ENCODE results near the gene D2HGDH. TPM values are rescaled to one million over a fixed set of nuclear protein-coding genes. Genes with fewer than 3 reads are reported as not detected.

The D2HGDH gene
- total RNA-seq, 1 experiment from 2014 or later, result 10.0 TPM

- no peak overlapping the region for H3K14ac ChIP-seq (ENCODE audit: insufficient read depth, low read length)
- H3K56ac ChIP-seq (ENCODE audit: insufficient read length, low read depth, low read length), result no peak overlapping the region
- H4K20me1 ChIP-seq (ENCODE audit: control insufficient read depth, insufficient read depth, insufficient read length), result no peaks in the 10 kb centered on the region
- no peak overlapping the region for H3K23ac ChIP-seq (ENCODE audit: insufficient read length, low read depth, low read length)
- no peak overlapping the region for H3T11ph ChIP-seq (ENCODE audit: low read length)
- DNase-seq, result no peak
- H2AFZ ChIP-seq (ENCODE audit: low read length), result no peak overlapping the region
- Mint-ChIP-seq H3K4me1 (no peaks in the 10 kb centered on the region), H3K4me3 (no peak overlapping the region), H3K27ac (no peak overlapping the region), H3K36me3 (ENCODE audit: insufficient read depth in 1 of 3, low read depth in 3 of 3) (peaks cover 57 to 81% (median 81%) of the 10 kb centered on the region in 3 experiments), H3K9me3 (peaks cover 20 to 26% of the 10 kb centered on the region in 2 experiments), H3K27me3 (ENCODE audit: low read depth) (no peaks in the 10 kb centered on the region)
- H3K4ac ChIP-seq (ENCODE audit: low read depth, low read length), result no peak overlapping the region
- H2BK20ac ChIP-seq (ENCODE audit: low read depth, low read length, poor library complexity, severe bottlenecking), result no peak overlapping the region
- H3K9me3 ChIP-seq (ENCODE audit: control insufficient read depth, low read depth, low read length), result peaks cover 9% of the 10 kb centered on the region
- H3K27ac ChIP-seq (ENCODE audit: insufficient read length, low read depth, low read length), result no peak overlapping the region
- H2AK5ac ChIP-seq (ENCODE audit: insufficient read length, low read length), result no peak overlapping the region
- H2BK5ac ChIP-seq (ENCODE audit: insufficient read length, low read length), result no peak overlapping the region
- H4K8ac ChIP-seq (replicated peaks; ENCODE audit: insufficient read length, low read depth, low read length), result no peak overlapping the region
- no peaks in the 10 kb centered on the region for H3K27me3 ChIP-seq (ENCODE audit: insufficient read depth, low read length)
- H4K5ac ChIP-seq (ENCODE audit: insufficient read length, low read depth, low read length), result no peak overlapping the region
- H4K91ac ChIP-seq (ENCODE audit: insufficient read length, low read depth, low read length), result no peak overlapping the region
- H3K9ac ChIP-seq (ENCODE audit: extremely low read depth, insufficient read length, low read length), result no peak overlapping the region
- no peaks in the 10 kb centered on the region for H3K79me1 ChIP-seq (ENCODE audit: insufficient read depth, low read depth, low read length, poor library complexity, severe bottlenecking)
- H2BK12ac ChIP-seq (ENCODE audit: insufficient read length, low read depth, low read length), result no peak overlapping the region
- no peak overlapping the region for H2BK15ac ChIP-seq (ENCODE audit: low read depth, low read length)
- no peaks in the 10 kb centered on the region for H3K23me2 ChIP-seq (ENCODE audit: insufficient read length, low read depth, low read length, poor library complexity, severe bottlenecking)
- no CpG with 5 or more reads among the region's 19 CpGs for WGBS (ENCODE audit: extremely low coverage, insufficient read length, low lambda C conversion rate)
- no peaks in the 10 kb centered on the region for H3K79me2 ChIP-seq (ENCODE audit: insufficient read depth, low read length)
- TF ChIP-seq, protein P1, sequence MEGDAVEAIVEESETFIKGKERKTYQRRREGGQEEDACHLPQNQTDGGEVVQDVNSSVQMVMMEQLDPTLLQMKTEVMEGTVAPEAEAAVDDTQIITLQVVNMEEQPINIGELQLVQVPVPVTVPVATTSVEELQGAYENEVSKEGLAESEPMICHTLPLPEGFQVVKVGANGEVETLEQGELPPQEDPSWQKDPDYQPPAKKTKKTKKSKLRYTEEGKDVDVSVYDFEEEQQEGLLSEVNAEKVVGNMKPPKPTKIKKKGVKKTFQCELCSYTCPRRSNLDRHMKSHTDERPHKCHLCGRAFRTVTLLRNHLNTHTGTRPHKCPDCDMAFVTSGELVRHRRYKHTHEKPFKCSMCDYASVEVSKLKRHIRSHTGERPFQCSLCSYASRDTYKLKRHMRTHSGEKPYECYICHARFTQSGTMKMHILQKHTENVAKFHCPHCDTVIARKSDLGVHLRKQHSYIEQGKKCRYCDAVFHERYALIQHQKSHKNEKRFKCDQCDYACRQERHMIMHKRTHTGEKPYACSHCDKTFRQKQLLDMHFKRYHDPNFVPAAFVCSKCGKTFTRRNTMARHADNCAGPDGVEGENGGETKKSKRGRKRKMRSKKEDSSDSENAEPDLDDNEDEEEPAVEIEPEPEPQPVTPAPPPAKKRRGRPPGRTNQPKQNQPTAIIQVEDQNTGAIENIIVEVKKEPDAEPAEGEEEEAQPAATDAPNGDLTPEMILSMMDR (conservative IDR thresholded peaks at IDR 0.05), result no peak
- no peak overlapping the region for H3K18ac ChIP-seq (ENCODE audit: insufficient read length, low read depth, low read length)
- H3K4me2 ChIP-seq (ENCODE audit: insufficient read depth, insufficient read length, low read length), result no peak overlapping the region
- H2BK120ac ChIP-seq (ENCODE audit: low read depth, low read length, poor library complexity, severe bottlenecking), result no peak overlapping the region
- H3K4me1 ChIP-seq (ENCODE audit: insufficient read depth, low read length), result no peaks in the 10 kb centered on the region
Measured at GRCh38 chr2:241720099-241720498, 14.3 kb upstream of the D2HGDH start.
